NCI-H2196 (cell line): ENCODE results near the gene CACNA2D4.

Experiments
- DNase-seq: peaks from one replicate; lab custom pipeline; 2025; ENCODE audit not compliant: unreplicated experiment; lab: John Stamatoyannopoulos, UW

The CACNA2D4 gene

DNA sequence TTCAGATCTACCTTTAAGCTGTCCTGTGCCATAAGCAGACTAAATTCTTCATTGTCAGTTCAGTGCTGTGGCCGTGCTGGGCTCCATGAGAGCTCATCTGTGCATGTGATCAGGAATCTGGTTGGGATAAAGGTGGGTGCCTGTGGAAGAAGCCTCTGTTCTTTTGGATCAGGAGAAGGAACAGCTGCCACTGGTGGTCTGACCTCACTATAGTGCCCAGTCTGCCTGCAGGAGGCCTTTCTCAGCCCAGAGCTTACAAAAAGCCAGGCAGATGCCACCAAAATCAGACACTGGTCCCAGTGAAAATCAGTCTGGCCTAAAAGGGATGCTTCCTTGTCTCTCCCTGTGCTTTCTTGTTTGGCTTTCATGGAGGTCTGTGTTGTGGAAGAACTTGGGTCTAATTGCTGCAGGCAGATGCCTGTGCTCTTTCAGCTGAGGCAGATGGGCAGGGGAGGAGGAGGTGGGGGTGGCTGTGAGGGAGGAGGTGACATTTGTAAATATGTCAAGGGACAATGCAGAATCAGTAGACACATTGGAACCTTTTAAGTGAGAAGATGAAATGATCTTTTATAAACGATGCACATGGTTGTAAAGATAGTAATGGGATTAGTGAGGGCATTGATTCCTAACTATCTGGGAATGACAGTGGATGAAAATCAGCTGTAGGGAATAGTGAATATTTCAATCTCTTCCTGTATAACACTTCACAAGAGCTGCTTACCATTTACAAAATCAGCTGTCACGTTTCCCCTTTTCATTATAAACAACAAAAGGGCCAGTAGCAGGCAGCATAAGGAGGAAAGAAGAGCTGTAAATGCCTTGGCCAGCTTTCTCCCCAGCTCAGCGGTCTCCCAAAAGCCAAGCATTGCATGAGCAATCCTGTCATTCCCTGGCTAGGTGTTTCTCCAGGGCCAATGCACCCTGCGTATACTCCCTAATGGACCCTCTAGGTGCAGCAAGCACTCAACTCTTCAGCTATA, 44.6 kb downstream of the CACNA2D4 start:
- DNase-seq = no peak

DNA sequence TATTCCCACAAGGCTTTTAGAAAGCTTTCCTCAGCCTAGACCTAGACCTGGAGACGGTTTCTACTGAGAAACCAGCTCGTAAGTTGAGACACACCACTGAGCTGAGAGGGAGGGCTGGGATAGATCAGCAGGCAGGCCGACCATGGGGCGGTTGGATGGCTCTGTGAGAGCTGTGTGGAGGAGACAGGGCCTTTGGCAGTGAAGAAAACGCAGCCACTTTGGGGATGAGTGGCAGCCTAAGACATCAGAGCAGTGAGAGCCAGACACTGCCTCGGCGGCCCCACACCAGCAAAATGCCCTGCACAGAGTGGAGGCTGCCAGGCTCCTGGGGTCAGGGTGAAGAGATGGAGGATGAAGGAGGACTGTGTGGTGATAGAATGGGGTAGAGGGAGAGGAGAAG, 46.0 kb downstream of the CACNA2D4 start:
- DNase-seq = no peak

- DNase-seq = no peak
Measured at GRCh38 chr12:1872001-1872400, 46.5 kb downstream of the CACNA2D4 start.

GRCh38 chr12:1870998-1871917, 47.2 kb downstream of the CACNA2D4 start:
- no peak for DNase-seq

DNA sequence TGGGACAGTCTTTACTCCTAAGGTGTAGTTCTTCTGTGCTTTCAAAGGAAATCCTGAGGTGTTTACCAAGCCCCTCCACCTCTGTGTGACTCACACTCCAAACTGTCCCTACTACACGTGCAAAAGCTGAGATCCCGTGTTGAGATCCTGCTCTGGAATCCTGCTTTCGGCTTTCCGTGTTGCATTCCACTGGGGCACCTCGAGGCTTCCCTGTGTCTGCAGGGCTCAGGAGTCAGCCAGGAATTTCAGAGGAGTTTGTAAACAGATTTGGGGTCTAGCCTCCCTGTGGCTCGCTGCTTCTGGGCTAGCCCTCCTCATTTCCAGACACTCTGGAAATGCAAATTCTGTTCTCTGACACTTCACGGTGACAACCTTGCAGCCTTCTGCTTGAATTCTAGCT, 48.4 kb downstream of the CACNA2D4 start:
- no peak for DNase-seq

GRCh38 chr12:1869145-1869544, 49.3 kb downstream of the CACNA2D4 start:
- no peak for DNase-seq

DNA sequence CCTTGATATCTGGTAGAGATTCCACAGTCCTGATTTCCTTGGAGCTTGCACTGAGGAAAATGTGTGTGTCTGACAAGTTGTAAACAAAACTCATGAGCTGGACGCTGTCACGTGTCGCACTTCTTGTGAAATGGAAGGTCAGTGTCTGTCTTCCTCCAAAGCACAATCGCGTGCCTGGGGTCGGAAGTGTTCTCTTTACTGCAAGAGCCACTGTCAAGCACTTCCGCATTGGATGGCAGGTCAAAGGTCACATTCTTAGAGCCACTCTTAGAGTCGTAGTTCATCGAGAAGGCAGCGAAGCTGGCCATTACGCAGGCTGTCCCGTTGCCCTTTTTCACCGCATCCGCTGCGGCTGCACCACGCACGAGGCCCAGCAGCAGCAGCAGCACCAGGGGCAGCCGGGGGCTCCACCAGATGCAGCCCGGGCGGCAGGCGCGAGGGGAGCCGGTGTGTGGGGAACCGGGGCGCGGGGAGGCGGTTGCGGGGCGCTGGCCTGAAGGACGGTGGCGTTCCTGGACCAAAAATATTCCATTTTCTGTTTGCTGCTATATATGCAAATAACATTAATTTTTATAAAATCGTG, 53.1 kb downstream of the CACNA2D4 start:
- DNase-seq = no peak

- DNase-seq = no peak
Measured at GRCh38 chr12:1864867-1865266, 53.6 kb downstream of the CACNA2D4 start.

- DNase-seq = no peak
Measured at GRCh38 chr12:1864456-1864855, 54.0 kb downstream of the CACNA2D4 start.

- no peak for DNase-seq
Measured at GRCh38 chr12:1863823-1864222, 54.6 kb downstream of the CACNA2D4 start.

- no peak for DNase-seq
Measured at GRCh38 chr12:1862973-1863372, 55.5 kb downstream of the CACNA2D4 start.

DNA sequence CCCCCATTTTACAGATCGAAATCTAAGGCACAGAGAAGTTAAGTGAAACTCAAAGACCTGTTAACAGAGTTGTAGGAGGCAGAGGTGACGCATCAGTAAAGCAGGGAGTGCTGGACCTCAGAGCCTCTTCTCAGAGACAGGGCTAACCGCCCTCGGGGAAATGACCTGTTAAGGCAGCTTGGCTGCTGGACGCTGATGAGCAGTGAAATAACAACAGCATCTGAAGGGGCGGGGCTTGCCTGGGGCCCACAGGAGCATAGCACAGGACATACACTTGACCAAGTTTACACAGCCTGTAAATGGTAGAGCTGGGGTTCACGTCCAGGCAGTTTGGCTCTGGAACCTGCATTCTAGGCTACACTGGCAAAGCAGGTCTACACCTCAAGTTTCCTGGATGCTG, 58.8 kb downstream of the CACNA2D4 start:
- DNase-seq = no peak

GRCh38 chr12:1858456-1858855, 60.0 kb downstream of the CACNA2D4 start:
- DNase-seq = no peak

DNA sequence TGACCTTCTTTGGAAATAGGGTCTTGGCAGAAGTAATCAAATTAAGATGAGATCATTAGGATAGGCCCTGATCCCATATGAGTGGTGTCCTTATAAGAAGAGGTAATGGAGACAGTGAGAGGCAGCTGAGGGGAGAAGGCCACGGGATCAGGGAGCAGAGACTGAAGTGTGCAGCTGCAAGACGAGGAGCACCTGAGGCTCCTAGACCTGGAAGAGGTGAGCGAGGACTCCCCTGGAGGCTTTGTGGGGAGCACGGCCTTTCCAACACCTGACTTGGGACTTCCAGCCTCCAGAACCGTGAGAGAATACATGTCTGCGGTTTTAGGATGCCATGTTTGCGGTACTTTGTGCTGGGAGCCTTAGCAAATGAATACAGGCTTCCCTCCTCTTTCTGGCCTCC, 60.6 kb downstream of the CACNA2D4 start:
- DNase-seq = no peak

GRCh38 chr12:1857086-1857485, 61.4 kb downstream of the CACNA2D4 start:
- DNase-seq = no peak

GRCh38 chr12:1855241-1855640, 63.2 kb downstream of the CACNA2D4 start:
- DNase-seq = no peak

DNA sequence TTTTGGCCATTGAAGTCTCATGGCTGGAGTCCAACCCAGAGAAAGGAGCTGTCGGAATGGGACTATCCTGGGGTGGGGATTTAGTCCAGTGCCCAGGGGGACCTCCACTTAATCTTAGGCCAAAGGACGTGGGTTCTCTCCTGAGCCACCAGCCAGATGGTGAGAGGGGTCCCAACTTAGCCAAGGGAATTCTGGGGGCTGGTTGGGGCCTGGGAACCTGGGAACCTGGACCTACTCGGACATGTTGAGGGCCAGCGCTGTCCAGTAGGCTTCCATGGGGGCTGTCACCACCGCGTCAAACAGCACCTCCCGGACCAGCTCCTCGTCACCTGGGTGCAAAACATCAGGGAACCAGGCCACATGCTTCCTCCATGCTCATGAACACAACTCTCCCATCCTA, 64.7 kb downstream of the CACNA2D4 start:
- no peak for DNase-seq

GRCh38 chr12:1852076-1852475, 66.4 kb downstream of the CACNA2D4 start:
- no peak for DNase-seq

GRCh38 chr12:1851151-1851701, 67.2 kb downstream of the CACNA2D4 start:
- DNase-seq = no peak

DNA sequence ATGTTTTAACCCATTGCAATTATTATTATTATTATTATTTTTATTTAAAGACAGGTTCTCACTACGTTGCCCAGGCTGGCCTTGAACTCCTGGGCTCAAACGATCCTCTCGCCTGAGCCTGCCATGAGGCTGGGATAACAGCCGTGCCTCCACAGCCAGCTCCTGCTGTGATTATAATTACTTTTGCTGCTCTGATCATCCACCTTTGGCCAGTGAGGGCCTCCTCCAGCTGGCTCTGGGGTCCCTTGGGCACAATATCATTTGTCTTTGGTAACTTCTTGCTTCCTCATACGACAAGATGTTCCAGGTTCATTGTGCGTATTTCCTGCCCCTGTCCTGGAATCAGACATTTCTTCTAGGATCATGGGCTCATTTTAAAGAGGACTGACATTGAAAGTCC, 69.7 kb downstream of the CACNA2D4 start:
- no peak for DNase-seq

DNA sequence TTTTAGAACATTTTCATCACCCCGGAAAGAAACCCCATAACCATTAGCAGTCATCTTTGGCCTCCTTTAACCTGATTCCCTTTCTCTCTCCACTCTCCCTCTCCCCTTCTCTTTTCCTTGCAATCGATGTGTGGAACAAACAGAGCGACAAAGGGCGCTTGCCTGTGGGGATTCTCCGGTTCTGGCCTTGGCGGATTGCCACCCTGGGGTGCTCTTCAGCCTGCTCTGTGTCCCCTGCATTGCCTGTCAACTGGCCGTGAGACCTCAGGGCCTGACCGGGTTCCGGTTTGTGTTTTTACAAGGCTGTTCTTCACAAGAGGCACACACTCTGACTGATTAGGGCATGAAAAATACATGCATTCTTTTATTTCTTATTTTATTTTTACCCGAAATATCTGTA, 70.3 kb downstream of the CACNA2D4 start:
- no peak for DNase-seq
